SU-DHL-6 (cell line): ENCODE measurements around the gene TENT4B.

ENCODE experiments used
- H2AFZ ChIP-seq: fragments of 200-600 bp; sonication (generic); 2 replicates; pipeline ENCODE4 v1.6.1; 2014; ENCODE audit warnings: low read depth, mild to moderate bottlenecking, moderate library complexity, mixed read lengths, antibody characterized with exemption, low read length; ENCODE audit not compliant: severe bottlenecking
- H3F3A ChIP-seq: fragments of 200-600 bp; shearing (Covaris generic); 2 replicates; pipeline ENCODE4 v1.6.0; 2016; ENCODE audit warnings: antibody characterized with exemption, mild to moderate bottlenecking; ENCODE audit not compliant: insufficient read depth
- H3K27ac ChIP-seq: fragments of 200-600 bp; sonication (generic); 2 replicates; pipeline ENCODE4 v1.5.1; 2016; ENCODE audit warnings: low read depth, mild to moderate bottlenecking, low read length, moderate library complexity, mixed read lengths
- H3K27me3 ChIP-seq: fragments of 200-600 bp; sonication (generic), shearing (Covaris generic); 2 replicates; pipeline ENCODE4 v1.6.0; 2014; ENCODE audit warnings: mild to moderate bottlenecking, low read length
- H3K36me3 ChIP-seq: fragments of 200-600 bp; sonication (generic); 2 replicates; pipeline ENCODE4 v1.6.1; 2014; ENCODE audit warnings: mild to moderate bottlenecking, low read length, mixed read lengths
- H3K4me2 ChIP-seq: fragments of 300-600, 200-600 bp; shearing (Covaris generic), sonication (generic); 2 replicates; pipeline ENCODE4 v1.6.0; 2014; ENCODE audit warnings: low read length, low read depth, mild to moderate bottlenecking; ENCODE audit not compliant: poor library complexity, severe bottlenecking
- H3K4me3 ChIP-seq: fragments of 200-600 bp; sonication (generic); 2 replicates; pipeline ENCODE4 v1.5.1; 2014; ENCODE audit warnings: antibody characterized with exemption, low read length, mild to moderate bottlenecking, mixed read lengths; ENCODE audit not compliant: insufficient read depth, poor library complexity, severe bottlenecking
- H3K79me2 ChIP-seq: fragments of 200-600 bp; sonication (generic); 2 replicates; pipeline ENCODE4 v1.6.1; 2014; ENCODE audit warnings: mild to moderate bottlenecking, low read length, moderate library complexity; ENCODE audit not compliant: insufficient read depth
- H3K9ac ChIP-seq: fragments of 200-600 bp; sonication (generic); 2 replicates; pipeline ENCODE4 v1.7.0; 2014; ENCODE audit warnings: mild to moderate bottlenecking, low read length
- H3K9me2 ChIP-seq: fragments of 200-600 bp; sonication (generic); replicated peaks from 2 replicates; pipeline ENCODE4 v1.6.1; 2014; ENCODE audit warnings: low read length; ENCODE audit not compliant: insufficient read depth
- H3K9me3 ChIP-seq: fragments of 200-600 bp; sonication (generic); 2 replicates; pipeline ENCODE4 v1.6.1; 2014; ENCODE audit warnings: low read length, mixed read lengths; ENCODE audit not compliant: insufficient read depth
- H4K20me1 ChIP-seq: fragments of 200-600 bp; sonication (generic); 2 replicates; pipeline ENCODE4 v1.6.1; 2014; ENCODE audit warnings: low read depth, mild to moderate bottlenecking, antibody characterized with exemption, low read length, moderate library complexity, mixed read lengths
- CTCF ChIP-seq: fragments of 200-600 bp; sonication (generic); IDR thresholded peaks from one replicate; pipeline ENCODE4 v1.5.1; 2017; ENCODE audit warnings: antibody characterized with exemption, mild to moderate bottlenecking, low read length, moderate library complexity; ENCODE audit not compliant: insufficient read depth, poor library complexity, severe bottlenecking
- EZH2phosphoT487 ChIP-seq: fragments of 200-600 bp; sonication (generic), shearing (Covaris generic); conservative IDR thresholded peaks from 2 replicates; pipeline ENCODE4 v1.6.1; 2018; ENCODE audit warnings: mild to moderate bottlenecking, antibody characterized with exemption, low read length, moderate library complexity, mixed read lengths

The TENT4B gene

DNA sequence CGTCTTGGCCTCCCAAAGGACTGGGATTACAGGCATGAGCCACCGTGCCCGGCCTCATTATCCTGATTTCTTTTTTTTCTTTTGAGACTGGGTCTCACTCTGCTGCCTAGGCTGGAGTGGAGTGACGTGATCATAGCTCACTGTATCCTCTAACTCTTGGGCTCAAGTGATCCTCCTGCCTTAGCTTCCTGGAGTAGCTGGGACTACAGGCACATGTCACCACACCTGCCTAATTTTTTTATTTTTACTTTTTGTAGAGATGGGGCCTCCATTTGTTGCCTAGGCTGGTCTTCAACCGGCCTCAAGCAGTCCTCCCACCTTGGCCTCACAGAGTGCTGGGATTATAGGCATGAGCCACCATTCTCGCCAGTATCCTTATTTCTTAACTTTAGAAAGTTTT lies 3.5 kb downstream of the TENT4B start:
- no peak overlapping the region for H3K4me2 ChIP-seq
- H3K36me3 ChIP-seq = no peaks in the 10 kb centered on the region; the same call in 1 of the 2 replicates
- H3K27ac ChIP-seq = no peak overlapping the region
- peaks cover 8% of the 10 kb centered on the region; the same call in 1 of the 2 replicates for H4K20me1 ChIP-seq
- H2AFZ ChIP-seq = no peak overlapping the region
- no peaks in the 10 kb centered on the region for H3K9me3 ChIP-seq
- H3K9ac ChIP-seq = no peak overlapping the region
- no peak for TF ChIP-seq CTCF
- no peak for TF ChIP-seq EZH2phosphoT487
- no peaks in the 10 kb centered on the region for H3K27me3 ChIP-seq
- H3K9me2 ChIP-seq = no peaks in the 10 kb centered on the region
- no peak overlapping the region for H3K4me3 ChIP-seq
- peaks cover 20% of the 10 kb centered on the region; the same call in 1 of the 2 replicates for H3F3A ChIP-seq
- peaks cover 49% of the 10 kb centered on the region for H3K79me2 ChIP-seq

DNA sequence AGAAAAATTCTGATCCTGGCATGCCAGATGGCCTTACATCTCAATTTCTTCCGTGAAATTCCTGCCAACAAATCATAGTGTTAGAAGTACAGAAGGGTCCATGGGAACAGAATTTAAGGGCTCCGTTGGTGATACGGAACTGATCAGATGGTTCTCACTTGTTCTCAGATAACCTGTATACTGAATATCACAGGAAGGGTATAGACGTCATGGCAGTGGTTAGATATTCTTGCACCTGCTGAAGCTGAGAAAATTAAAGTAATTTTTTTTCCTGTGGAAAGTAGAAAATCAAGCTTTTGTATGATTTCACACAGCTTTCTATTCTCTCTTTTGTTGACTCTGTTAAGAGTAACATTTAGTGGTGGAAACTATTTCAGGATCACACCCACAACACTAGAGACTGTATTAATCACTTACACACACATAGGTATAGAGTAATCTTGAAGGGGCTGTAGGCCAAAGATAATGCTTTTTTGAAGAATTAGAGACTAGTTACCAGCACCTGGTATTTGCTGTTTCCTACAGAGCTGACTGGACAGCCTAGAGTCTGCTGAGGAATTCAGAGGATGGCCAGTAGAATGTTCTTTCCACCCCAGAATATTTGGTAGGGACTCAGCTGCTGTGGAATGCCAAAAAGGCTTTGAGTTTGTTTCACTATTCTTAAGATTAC lies 7.5 kb downstream of the TENT4B start:
- Histone ChIP-seq H3K79me2 (peaks cover 54% of the 10 kb centered on the region), H3K4me3 (no peak overlapping the region), H3K9ac (no peak overlapping the region), H4K20me1 (peaks cover 12% of the 10 kb centered on the region; the same call in 1 of the 2 replicates), H3F3A (peaks cover 8% of the 10 kb centered on the region; the same call in 1 of the 2 replicates), H3K9me2 (no peaks in the 10 kb centered on the region), H3K27me3 (no peaks in the 10 kb centered on the region), H3K9me3 (no peaks in the 10 kb centered on the region), H3K27ac (no peak overlapping the region), H2AFZ (no peak overlapping the region), H3K4me2 (no peak overlapping the region), H3K36me3 (no peaks in the 10 kb centered on the region; the same call in 1 of the 2 replicates)
- no peak for TF ChIP-seq CTCF
- TF ChIP-seq EZH2phosphoT487 = no peak

DNA sequence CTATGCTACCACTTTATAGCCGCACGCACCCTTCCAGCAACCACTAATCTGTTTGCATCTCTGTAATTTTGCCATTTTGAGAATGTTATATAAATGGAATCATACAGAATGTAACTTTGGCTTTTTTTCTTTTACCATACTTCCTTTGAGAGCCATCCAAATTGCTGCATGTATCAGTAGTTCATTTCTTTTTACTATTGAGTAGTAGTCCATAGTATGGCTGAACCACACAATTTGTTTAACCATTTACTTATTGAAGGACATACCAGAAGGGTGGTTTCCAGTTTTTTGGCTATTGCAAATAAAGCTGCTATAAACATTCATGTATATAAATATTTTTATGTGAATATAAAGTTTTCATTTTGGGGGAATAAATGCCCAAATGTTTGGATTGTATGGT lies 8.8 kb downstream of the TENT4B start:
- Histone ChIP-seq H3K9me3 (no peaks in the 10 kb centered on the region), H3K79me2 (peaks cover 53% of the 10 kb centered on the region), H3F3A (no peaks in the 10 kb centered on the region), H3K9me2 (no peaks in the 10 kb centered on the region), H3K9ac (no peak overlapping the region), H3K27ac (no peak overlapping the region), H3K36me3 (no peaks in the 10 kb centered on the region), H3K4me3 (no peak overlapping the region), H2AFZ (no peak overlapping the region), H3K27me3 (no peaks in the 10 kb centered on the region), H3K4me2 (no peak overlapping the region), H4K20me1 (0 out of 2 replicates have a peak, but pooled peaks cover 12% of the 10 kb centered on the region)
- TF ChIP-seq CTCF = no peak
- TF ChIP-seq EZH2phosphoT487 = no peak
